Articular chondrocyte of knee joint (primary cell): ENCODE results near the gene ESYT1. TPM values are rescaled to one million over a fixed set of nuclear protein-coding genes. Genes with fewer than 3 reads are reported as not detected.

ENCODE experiments used
- total RNA-seq: library from RNA; depleted of rRNA; stranded (reverse); fragments of >200 nt; gene quantifications from 2 replicates; pipeline ENCODE4 v1.2.3, GENCODE V29; 2012

The ESYT1 gene, protein sequence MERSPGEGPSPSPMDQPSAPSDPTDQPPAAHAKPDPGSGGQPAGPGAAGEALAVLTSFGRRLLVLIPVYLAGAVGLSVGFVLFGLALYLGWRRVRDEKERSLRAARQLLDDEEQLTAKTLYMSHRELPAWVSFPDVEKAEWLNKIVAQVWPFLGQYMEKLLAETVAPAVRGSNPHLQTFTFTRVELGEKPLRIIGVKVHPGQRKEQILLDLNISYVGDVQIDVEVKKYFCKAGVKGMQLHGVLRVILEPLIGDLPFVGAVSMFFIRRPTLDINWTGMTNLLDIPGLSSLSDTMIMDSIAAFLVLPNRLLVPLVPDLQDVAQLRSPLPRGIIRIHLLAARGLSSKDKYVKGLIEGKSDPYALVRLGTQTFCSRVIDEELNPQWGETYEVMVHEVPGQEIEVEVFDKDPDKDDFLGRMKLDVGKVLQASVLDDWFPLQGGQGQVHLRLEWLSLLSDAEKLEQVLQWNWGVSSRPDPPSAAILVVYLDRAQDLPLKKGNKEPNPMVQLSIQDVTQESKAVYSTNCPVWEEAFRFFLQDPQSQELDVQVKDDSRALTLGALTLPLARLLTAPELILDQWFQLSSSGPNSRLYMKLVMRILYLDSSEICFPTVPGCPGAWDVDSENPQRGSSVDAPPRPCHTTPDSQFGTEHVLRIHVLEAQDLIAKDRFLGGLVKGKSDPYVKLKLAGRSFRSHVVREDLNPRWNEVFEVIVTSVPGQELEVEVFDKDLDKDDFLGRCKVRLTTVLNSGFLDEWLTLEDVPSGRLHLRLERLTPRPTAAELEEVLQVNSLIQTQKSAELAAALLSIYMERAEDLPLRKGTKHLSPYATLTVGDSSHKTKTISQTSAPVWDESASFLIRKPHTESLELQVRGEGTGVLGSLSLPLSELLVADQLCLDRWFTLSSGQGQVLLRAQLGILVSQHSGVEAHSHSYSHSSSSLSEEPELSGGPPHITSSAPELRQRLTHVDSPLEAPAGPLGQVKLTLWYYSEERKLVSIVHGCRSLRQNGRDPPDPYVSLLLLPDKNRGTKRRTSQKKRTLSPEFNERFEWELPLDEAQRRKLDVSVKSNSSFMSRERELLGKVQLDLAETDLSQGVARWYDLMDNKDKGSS
- 212 and 228 TPM in 2 replicates for total RNA-seq

DNA sequence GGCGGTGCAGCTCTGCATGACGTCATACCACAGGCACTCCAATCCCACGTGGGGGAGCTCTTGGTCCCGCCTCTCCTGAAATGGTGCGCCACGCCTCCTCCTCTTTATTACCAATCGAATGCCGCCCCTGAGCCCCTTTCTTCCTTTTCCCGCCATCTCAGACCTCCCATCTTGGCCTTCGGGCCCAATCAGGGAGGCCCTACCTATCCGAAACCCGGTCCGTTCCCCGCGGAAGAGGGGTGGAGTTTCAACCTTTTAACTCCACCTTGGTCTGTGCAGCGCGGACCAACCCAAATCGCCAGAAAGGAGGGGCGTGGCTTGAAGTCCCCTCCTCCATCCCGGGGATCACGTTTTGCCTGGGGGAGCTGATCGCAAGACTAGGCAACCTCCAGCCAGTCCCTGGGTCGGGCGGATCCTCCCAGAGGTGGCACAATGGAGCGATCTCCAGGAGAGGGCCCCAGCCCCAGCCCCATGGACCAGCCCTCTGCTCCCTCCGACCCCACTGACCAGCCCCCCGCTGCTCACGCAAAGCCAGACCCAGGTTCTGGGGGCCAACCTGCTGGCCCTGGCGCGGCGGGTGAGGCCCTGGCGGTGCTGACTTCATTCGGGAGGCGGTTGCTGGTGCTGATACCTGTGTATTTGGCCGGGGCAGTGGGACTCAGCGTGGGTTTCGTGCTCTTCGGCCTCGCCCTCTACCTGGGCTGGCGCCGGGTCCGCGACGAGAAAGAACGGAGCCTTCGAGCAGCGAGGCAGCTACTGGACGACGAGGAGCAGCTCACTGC lies at the start of gene ESYT1:
Gene ESYT1, plus strand, starts transcription at position 380 of the 782 bp plus-strand sequence. Its CDS starts 53 bp downstream, at position 433.

DNA sequence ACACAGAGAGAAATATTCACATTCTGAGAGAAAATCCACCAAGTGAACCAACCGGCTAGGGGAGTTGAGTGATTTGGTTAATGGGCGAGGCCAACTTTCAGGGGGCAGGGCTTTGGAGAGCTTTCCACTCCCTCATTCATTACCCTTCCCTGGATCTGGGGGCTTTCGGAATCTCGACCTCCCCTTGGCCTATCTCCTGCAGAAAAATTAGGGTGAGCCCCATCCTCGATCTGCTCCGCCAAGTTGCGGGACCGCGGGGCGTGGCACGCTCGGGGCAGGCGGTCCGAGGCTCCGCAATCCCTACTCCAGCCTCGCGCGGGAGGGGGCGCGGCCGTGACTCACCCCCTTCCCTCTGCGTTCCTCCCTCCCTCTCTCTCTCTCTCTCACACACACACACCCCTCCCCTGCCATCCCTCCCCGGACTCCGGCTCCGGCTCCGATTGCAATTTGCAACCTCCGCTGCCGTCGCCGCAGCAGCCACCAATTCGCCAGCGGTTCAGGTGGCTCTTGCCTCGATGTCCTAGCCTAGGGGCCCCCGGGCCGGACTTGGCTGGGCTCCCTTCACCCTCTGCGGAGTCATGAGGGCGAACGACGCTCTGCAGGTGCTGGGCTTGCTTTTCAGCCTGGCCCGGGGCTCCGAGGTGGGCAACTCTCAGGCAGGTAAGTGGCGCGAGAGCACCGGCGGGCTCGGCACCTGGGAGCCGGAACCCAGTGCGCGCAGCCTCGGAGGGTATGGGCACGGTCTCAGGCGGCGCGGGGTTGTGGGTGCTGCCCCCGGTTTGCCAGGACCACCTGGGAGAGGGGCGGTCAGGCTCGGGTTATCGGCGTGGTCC lies 48.1 kb upstream of the ESYT1 start, which contains the start of gene ERBB3:
Gene ERBB3, plus strand, starts transcription at position 443 of the 833 bp plus-strand sequence. Its CDS starts 136 bp downstream, at position 579.

DNA sequence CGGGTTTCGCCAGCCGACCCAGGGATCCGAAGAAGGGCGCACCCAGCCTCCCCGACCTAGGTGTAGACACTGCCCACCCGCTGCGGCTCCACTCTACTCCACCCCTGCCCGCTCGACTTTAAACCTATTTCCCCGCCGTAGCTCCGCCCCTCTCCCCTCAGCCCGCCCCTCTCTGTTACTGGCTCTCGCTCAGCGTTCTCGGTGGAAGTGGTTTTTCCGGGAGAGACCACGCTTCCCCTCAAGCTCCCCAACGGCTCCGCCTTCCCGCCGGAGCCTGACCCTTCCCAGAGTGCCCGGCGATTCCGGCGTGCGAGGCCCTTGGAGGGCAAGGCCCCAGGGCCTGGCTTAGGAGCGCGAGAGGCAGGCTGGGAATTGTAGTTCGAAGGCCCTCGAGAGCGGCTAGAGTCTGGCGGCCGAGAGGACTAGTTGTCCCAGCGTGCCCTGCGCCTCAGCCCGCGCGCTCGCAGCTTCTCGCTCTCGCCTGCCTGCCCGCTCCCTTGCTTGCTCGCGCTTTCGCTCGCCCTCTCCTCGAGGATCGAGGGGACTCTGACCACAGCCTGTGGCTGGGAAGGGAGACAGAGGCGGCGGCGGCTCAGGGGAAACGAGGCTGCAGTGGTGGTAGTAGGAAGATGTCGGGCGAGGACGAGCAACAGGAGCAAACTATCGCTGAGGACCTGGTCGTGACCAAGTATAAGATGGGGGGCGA lies 23.8 kb upstream of the ESYT1 start, which contains the start of gene PA2G4:
Gene PA2G4, plus strand, starts transcription at position 451 of the 706 bp plus-strand sequence. Its CDS starts 179 bp downstream, at position 630.

GRCh38 chr12:56116267-56117081 lies 11.6 kb upstream of the ESYT1 start, which contains the start of gene RPL41:
RPL41 (plus strand) TSS chr12:56116633.

GRCh38 chr12:56117778-56118687 lies 10.0 kb upstream of the ESYT1 start, which contains the start of gene ZC3H10:
ZC3H10 (plus strand) TSS chr12:56118266; CDS start chr12:56120563, 2,297 bp downstream.

DNA sequence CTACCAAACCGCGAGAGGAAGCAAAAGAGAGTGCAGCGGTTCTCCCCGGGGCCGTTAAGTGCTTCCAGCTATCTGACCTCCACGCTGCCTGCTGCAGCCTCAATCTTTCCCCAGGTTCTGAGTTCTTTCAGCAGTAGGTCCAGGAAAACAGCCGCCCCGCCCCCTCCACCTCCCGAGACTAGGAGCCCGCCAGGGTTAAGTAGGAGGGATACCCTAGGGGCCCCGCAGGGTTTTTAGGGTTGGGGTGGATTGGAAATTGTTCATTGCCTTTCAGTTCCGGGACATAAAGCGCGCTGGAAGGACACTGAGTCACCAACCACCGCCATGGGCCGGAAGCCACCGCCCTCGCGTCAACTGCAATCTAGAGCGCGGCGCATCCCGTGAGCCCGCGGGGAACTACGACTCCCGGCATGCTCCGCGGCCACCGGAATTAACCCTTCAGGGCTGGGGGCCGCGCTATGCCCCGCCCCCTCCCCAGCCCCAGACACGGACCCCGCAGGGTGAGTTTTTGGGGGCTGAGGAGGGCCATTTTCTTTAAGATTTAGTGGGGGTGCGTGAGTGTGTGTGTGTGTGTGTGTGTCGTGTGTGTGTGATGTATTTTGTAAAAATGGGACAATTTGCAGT lies 24.2 kb downstream of the ESYT1 start, which contains the start of gene MYL6B:
Gene MYL6B, plus strand, starts transcription at position 456 of the 624 bp plus-strand sequence. CDS start 1,332 bp downstream, outside the sequence.

GRCh38 chr12:56158029-56158925 lies 30.2 kb downstream of the ESYT1 start, which contains the start of gene MYL6:
MYL6 (plus strand) TSS chr12:56158359; CDS start chr12:56158402, 43 bp downstream.

GRCh38 chr12:56189099-56189917 lies 61.2 kb downstream of the ESYT1 start, which contains the start of gene SMARCC2:
SMARCC2 (minus strand) TSS chr12:56189483; CDS start chr12:56189461, 22 bp downstream.

Other genes starting within 250 kb of the ESYT1 start
- 27.6 and 33.6 TPM in 2 replicates for gene PYM1, start 200.4 kb upstream of the ESYT1 start, total RNA-seq
- 48.5 and 66.9 TPM in 2 replicates for gene DGKA, start 197.1 kb upstream of the ESYT1 start, total RNA-seq
- 0.32 and 0.39 TPM in 2 replicates for gene PMEL, start 162.2 kb upstream of the ESYT1 start, total RNA-seq
- gene CDK2, start 161.4 kb upstream of the ESYT1 start, total RNA-seq, result 20.1 and 23.0 TPM in 2 replicates
- 73.7 and 76.3 TPM in 2 replicates for gene RAB5B, start 154.2 kb upstream of the ESYT1 start, total RNA-seq
- gene SUOX, start 131.0 kb upstream of the ESYT1 start, total RNA-seq, result 11.6 and 13.9 TPM in 2 replicates
- gene IKZF4, start 107.2 kb upstream of the ESYT1 start, total RNA-seq, result 1.8 and 1.9 TPM in 2 replicates
- 336 and 547 TPM in 2 replicates for gene RPS26, start 86.3 kb upstream of the ESYT1 start, total RNA-seq
- gene ERBB3, start 48.1 kb upstream of the ESYT1 start, total RNA-seq, result 0.65 and 0.91 TPM in 2 replicates
- 95.9 and 100 TPM in 2 replicates for gene PA2G4, start 23.7 kb upstream of the ESYT1 start, total RNA-seq
- gene RPL41, start 11.6 kb upstream of the ESYT1 start, total RNA-seq, result 1,970 and 2,516 TPM in 2 replicates
- gene ZC3H10, start 10.0 kb upstream of the ESYT1 start, total RNA-seq, result 5.7 and 7.4 TPM in 2 replicates
- gene MYL6B, start 24.3 kb downstream of the ESYT1 start, total RNA-seq, result 59.9 and 62.3 TPM in 2 replicates
- 1,601 and 1,692 TPM in 2 replicates for gene MYL6, start 30.1 kb downstream of the ESYT1 start, total RNA-seq
- gene SMARCC2, start 61.2 kb downstream of the ESYT1 start, total RNA-seq, result 56.1 and 59.6 TPM in 2 replicates
- 74.9 and 77.1 TPM in 2 replicates for gene RNF41, start 93.7 kb downstream of the ESYT1 start, total RNA-seq
- 24.3 and 25.3 TPM in 2 replicates for gene NABP2, start 96.1 kb downstream of the ESYT1 start, total RNA-seq
- not detected in 2 replicates for gene SLC39A5, start 101.8 kb downstream of the ESYT1 start, total RNA-seq
- gene ANKRD52, start 130.1 kb downstream of the ESYT1 start, total RNA-seq, result 18.7 and 18.8 TPM in 2 replicates
- gene COQ10A, start 138.7 kb downstream of the ESYT1 start, total RNA-seq, result 13.2 and 14.4 TPM in 2 replicates
- gene CS, start 172.1 kb downstream of the ESYT1 start, total RNA-seq, result 98.2 and 115 TPM in 2 replicates
- gene CNPY2, start 187.7 kb downstream of the ESYT1 start, total RNA-seq, result 83.3 and 97.1 TPM in 2 replicates
- gene PAN2, start 205.7 kb downstream of the ESYT1 start, total RNA-seq, result 17.4 and 23.3 TPM in 2 replicates
- not detected in 2 replicates for gene IL23A, start 210.6 kb downstream of the ESYT1 start, total RNA-seq
- 398 and 486 TPM in 2 replicates for gene STAT2, start 231.8 kb downstream of the ESYT1 start, total RNA-seq
- gene APOF, start 234.6 kb downstream of the ESYT1 start, total RNA-seq, result not detected in 2 replicates